ENCODE results near the gene NR1H3.

DNA sequence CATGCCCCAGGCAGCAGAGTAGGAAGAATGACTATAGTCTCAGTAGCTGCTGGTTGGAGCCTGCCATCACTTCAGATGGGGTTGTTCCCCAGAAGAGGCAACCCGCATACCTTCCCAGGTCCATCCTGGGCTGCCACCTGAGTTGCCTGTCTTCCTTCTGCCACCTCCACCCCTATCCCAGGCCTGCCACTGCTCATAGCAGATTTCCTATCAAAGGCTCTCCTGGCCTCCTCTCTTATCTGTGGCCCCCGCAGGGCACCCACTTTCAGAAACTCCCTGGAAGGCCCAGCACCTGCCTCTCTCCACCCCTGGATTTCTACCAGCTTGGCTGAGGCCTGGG lies 649 bp upstream of the NR1H3 start:
- TF ChIP-seq POLR2AphosphoS5 (IDR thresholded peaks at IDR 0.05; ENCODE audit: low read depth, low read length) (no peak), TAF1 (IDR thresholded peaks at IDR 0.05; ENCODE audit: borderline replicate concordance, low read depth, low read length) (no peak), MXI1 (IDR thresholded peaks at IDR 0.05; ENCODE audit: low read depth, low read length) (no peak), EP300 (IDR thresholded peaks at IDR 0.05; ENCODE audit: borderline replicate concordance in 1 of 2, low read depth in 1 of 2, low read length in 1 of 2) (no peak), NFIC (IDR thresholded peaks at IDR 0.05; ENCODE audit: borderline replicate concordance) (no peak), YY1 (IDR thresholded peaks at IDR 0.05; ENCODE audit: low read depth) (no peak), RCOR1 (IDR thresholded peaks at IDR 0.05; ENCODE audit: low read length) (no peak)
- TF ChIP-seq, protein P1, sequence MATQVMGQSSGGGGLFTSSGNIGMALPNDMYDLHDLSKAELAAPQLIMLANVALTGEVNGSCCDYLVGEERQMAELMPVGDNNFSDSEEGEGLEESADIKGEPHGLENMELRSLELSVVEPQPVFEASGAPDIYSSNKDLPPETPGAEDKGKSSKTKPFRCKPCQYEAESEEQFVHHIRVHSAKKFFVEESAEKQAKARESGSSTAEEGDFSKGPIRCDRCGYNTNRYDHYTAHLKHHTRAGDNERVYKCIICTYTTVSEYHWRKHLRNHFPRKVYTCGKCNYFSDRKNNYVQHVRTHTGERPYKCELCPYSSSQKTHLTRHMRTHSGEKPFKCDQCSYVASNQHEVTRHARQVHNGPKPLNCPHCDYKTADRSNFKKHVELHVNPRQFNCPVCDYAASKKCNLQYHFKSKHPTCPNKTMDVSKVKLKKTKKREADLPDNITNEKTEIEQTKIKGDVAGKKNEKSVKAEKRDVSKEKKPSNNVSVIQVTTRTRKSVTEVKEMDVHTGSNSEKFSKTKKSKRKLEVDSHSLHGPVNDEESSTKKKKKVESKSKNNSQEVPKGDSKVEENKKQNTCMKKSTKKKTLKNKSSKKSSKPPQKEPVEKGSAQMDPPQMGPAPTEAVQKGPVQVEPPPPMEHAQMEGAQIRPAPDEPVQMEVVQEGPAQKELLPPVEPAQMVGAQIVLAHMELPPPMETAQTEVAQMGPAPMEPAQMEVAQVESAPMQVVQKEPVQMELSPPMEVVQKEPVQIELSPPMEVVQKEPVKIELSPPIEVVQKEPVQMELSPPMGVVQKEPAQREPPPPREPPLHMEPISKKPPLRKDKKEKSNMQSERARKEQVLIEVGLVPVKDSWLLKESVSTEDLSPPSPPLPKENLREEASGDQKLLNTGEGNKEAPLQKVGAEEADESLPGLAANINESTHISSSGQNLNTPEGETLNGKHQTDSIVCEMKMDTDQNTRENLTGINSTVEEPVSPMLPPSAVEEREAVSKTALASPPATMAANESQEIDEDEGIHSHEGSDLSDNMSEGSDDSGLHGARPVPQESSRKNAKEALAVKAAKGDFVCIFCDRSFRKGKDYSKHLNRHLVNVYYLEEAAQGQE (IDR thresholded peaks at IDR 0.05; ENCODE audit: low read depth, low read length), result no peak
- TF ChIP-seq, protein P2, sequence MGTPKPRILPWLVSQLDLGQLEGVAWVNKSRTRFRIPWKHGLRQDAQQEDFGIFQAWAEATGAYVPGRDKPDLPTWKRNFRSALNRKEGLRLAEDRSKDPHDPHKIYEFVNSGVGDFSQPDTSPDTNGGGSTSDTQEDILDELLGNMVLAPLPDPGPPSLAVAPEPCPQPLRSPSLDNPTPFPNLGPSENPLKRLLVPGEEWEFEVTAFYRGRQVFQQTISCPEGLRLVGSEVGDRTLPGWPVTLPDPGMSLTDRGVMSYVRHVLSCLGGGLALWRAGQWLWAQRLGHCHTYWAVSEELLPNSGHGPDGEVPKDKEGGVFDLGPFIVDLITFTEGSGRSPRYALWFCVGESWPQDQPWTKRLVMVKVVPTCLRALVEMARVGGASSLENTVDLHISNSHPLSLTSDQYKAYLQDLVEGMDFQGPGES (IDR thresholded peaks at IDR 0.05; ENCODE audit: low read depth, low read length), result no peak
- TF ChIP-seq, protein P3, sequence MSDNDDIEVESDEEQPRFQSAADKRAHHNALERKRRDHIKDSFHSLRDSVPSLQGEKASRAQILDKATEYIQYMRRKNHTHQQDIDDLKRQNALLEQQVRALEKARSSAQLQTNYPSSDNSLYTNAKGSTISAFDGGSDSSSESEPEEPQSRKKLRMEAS (IDR thresholded peaks at IDR 0.05; ENCODE audit: low read depth), result no peak
- TF ChIP-seq, protein P4, sequence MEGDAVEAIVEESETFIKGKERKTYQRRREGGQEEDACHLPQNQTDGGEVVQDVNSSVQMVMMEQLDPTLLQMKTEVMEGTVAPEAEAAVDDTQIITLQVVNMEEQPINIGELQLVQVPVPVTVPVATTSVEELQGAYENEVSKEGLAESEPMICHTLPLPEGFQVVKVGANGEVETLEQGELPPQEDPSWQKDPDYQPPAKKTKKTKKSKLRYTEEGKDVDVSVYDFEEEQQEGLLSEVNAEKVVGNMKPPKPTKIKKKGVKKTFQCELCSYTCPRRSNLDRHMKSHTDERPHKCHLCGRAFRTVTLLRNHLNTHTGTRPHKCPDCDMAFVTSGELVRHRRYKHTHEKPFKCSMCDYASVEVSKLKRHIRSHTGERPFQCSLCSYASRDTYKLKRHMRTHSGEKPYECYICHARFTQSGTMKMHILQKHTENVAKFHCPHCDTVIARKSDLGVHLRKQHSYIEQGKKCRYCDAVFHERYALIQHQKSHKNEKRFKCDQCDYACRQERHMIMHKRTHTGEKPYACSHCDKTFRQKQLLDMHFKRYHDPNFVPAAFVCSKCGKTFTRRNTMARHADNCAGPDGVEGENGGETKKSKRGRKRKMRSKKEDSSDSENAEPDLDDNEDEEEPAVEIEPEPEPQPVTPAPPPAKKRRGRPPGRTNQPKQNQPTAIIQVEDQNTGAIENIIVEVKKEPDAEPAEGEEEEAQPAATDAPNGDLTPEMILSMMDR (IDR thresholded peaks at IDR 0.05), result no peak
- TF ChIP-seq, protein P5, sequence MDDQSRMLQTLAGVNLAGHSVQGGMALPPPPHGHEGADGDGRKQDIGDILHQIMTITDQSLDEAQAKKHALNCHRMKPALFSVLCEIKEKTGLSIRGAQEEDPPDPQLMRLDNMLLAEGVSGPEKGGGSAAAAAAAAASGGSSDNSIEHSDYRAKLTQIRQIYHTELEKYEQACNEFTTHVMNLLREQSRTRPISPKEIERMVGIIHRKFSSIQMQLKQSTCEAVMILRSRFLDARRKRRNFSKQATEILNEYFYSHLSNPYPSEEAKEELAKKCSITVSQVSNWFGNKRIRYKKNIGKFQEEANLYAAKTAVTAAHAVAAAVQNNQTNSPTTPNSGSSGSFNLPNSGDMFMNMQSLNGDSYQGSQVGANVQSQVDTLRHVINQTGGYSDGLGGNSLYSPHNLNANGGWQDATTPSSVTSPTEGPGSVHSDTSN (IDR thresholded peaks at IDR 0.05), result no peak
- TF ChIP-seq, protein P6, sequence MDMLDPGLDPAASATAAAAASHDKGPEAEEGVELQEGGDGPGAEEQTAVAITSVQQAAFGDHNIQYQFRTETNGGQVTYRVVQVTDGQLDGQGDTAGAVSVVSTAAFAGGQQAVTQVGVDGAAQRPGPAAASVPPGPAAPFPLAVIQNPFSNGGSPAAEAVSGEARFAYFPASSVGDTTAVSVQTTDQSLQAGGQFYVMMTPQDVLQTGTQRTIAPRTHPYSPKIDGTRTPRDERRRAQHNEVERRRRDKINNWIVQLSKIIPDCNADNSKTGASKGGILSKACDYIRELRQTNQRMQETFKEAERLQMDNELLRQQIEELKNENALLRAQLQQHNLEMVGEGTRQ (IDR thresholded peaks at IDR 0.05; ENCODE audit: borderline replicate concordance, low read depth, low read length), result no peak

All from SK-N-SH (cell line).